HG03520 (cell line): ENCODE results near the gene C1QC.

ENCODE experiments used
- ATAC-seq: cut with Tn5 transposase; IDR thresholded peaks from one replicate; pipeline ENCODE4 v1.9.1; 2021; ENCODE audit warnings: mild to moderate bottlenecking, moderate library complexity; ENCODE audit not compliant: unreplicated experiment

C1QC gene

DNA sequence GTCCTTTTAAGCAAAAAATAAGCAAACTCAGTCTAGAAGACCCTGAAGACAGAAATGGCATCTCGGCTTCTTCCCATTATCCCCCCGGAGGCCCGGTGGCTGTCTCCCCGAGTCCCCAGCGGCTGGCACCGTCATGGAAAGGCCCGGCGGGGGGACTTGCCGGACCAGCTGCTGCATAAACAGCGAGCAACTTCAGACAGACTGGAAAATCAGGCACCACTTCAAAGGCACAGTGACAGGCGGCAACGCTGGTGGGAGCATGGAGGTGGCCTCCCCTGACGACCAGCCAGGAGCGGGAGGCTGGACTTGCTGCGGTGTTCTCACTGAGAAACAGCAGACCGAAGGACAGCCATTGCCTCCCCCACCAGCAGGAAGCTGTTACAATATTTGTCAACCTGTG lies 25.4 kb upstream of the C1QC start:
- no peak for ATAC-seq

DNA sequence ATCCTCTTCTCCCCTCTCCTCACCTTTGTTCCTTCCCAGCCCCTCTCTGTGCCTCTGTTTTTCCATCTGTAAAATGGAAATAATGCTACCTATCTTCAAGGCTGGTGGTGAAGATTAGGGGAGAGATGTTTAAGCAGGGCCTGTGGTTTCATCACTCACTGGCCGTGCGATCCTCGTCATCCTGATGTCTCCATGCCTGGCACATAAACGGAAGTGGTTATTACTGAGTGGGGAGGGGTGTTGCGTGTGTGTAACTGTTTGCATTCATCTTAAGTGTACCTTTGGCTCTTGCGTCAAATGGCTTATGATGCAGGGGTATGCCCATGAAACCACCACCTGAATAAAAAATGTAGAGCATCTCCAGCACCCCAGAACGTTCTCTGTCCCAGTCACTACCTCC lies 24.2 kb upstream of the C1QC start:
- ATAC-seq: no peak

DNA sequence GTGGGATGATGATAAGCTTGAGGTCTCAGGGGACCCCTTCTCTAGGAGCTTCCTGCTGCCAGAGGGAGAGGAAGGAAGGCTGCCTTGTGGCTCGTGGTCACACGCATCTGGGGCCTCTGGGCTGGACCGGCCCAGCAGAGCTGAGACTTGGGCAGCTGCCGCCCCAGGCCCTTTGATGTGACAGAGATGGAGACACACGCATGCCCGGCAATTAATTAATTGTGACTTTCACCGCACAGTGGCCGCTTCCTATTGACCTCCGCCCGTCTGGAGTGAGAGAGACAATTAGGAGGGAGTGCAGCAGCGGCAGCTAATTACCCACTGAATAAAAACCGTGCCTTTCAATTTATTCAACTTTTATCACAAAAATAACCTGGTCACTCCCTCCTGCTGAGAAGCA lies 23.6 kb upstream of the C1QC start:
- no peak for ATAC-seq

DNA sequence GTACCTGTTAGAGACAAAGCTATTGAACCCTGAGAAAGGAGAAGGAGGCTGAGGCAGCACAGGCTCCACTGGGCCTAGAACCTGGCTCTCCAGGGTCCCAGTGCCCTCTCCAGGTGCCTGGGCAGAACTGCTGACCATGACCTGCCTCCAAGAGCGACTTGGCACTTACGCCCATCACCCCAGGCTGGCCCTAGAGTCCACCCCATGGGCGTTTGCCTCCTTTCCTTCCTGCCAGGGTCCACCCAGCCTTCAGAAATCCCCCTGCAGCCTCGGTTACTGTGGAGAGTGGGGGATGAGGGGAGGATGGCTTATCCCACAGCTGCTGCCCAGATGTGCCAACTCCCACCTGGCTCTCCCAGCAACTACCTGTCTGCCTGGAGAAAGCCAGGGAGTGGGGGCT lies 21.7 kb upstream of the C1QC start:
- no peak for ATAC-seq

DNA sequence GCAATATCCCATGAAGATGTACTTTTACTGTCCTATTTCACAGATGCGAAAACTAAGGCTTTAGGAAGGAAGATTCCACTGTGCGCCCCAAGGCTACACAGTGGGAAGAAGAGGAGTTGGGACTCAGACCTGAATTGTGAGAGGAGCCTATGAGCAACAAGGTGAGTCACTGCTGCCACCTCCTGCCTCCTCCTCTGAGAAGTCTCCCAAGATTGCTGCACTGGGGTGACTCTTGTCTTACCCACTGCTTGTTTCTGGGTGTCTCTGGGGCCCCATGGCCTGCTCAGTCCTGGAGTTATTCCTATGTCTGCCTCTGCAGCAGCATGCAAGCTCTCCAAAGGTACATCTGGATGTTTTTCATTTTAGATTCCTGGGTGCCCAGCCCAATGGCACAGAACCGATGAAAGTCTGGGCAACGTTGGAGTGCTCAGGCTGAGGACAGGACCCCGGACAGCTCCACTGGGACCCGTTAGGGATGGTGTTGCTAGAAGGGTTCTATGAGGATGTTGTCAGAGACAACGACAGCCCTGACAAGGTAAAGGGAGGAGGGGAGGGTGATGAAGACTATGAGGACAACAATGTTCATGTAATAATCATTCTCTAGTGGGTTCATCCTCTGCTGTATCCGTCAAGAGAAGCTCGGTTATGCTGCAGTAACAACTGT lies 18.0 kb upstream of the C1QC start:
- no peak for ATAC-seq

DNA sequence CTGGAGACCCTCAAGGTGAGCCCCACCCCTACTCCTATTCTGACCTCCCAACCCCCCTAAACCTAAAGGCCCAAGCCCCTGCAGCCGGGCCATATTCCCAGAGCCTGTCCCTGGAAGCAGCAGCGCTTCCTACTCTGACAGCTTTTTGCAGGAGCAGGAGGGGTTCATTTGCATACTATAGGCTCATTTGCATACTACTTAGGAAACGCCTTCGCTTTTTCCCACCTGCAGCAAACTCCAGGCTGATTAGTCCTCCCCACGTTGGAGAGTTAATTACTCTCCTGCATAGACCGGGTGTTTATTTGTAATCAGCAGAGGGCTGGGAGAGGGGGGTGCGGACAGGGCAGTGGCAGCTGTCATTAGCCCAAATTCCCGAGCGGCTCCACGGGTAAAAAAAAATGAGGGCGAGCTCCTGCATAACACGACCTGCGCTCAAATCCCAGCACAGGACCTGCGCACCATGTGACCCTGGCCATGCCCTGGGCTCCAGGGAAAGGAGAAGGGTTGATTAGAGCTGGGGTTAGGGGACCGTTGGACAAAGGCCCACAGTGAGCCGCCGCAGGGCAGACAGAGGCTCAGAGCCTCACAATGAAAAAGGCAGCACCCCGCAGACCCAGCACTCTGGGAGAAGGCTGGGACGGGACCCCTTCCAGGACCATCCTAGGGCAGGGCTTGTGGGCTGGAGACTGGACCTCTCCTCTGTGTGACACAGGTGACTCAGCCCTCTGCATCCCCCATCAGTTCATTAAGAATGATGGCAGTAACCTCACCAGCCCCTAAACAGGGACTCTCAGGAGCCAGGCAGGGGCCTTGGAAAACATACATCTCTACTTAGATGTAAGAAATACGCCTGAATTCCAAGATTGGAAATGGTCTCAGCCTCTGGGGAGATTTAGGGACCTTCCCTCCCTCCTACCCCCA lies 16.9 kb upstream of the C1QC start:
- no peak for ATAC-seq

DNA sequence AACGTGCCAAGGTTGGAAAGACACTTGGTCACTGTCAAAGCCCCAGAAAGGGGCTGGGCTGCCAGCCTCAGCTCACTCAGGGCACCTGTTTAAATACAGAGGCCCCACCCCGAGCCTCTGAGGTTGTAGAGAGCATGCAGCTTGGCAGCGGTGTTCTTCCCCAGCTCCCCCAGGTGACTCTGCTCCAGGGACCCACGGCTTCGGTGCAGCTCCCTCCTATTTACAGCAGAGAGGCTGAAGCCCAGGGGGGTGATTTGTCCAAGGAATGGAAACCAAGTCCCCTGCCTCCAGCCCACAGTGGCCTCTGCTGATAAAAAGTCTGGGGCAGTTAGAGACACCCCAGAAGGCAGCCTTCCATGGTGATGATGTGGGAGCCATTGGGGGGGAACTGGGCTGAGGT lies 16.1 kb upstream of the C1QC start:
- ATAC-seq: no peak

DNA sequence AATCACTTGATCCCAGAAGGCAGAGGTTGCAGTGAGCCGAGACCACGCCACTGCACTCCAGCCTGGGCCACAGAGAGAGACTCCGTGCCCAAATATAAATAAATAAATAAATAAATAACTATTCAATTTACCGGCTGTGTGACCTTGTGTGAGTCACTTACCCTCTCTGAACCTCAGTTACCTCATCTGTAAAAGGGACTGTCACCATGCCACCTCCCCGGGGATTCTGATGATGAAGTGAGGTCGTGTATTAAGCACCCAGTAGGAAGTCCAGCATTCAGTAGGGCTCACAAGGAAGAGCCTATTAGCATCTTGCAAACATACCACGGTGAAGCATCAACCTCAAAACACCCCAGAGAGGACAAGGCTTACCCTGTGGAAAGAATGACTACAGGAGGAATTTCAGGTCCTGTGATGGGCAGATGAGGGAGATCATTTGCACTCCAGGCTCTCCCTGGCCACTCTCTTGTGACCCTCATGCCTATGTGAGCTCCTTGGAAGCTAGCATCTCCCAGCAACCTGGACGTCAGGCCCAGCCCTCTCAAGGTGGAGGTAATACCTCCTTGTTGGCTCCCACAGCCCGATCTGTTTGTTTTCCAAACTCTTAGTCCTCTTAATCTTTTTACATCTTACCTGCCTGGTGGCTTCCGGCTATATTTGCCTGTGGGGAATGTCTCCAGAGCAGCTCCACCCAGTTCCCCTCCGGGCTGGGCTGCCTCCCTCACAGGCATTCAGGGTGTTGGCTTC lies 14.6 kb upstream of the C1QC start:
- no peak for ATAC-seq

DNA sequence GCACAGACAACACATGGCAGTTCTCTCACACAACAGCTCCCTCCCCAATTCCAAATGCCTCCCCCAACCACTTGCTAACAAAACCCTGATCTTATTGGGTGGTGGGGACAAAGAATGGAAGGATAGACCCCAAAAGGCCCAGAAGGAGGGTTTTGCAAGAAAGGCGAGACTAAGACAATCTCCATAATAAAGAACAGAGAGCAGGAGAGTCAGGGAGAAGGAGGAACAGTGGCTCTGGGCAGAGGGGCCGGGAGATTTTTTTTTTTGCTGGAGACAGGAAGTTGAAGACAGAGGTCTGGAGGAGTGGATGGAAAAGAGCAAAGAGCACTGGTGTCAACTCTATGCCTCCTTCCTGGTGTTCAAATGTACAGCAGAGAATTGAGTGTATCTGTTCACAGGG lies 13.5 kb upstream of the C1QC start:
- no peak for ATAC-seq

DNA sequence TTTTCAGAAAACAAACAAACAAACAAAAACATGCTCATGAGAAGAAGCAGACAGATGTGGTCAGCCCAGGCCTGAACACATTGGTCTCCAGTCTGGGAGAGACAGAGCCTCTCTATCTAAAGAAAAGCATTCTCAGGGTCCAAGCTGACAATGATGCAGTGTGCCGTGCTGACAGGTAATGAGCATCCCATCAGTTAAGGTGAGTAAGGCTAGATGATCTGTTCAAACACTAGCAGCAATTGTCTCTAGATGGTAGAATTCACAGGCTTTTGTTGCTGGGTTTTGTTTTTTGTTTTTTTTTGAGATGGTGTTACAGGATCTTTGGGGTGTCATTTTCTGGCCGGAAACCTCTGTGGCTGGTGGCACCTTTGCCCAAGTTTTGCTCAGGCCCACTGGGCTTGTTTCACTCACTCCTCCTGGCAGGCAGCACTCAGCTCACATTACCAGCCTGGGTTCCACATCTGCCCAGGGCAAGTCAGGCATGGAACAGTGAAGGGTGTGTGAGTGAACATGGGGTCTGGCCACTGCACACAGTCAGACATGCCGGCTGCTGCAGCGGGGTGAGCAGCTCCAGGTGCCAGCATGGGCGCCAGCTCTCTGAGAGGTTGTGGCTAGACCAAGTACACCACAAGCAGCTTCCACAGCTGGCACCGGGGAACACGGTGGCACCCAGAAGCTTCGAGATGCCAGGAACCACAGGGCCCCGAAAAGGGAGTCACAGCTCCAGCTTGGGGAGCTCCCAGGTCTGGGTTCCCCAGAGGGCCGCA lies 9.6 kb upstream of the C1QC start:
- ATAC-seq: no peak

DNA sequence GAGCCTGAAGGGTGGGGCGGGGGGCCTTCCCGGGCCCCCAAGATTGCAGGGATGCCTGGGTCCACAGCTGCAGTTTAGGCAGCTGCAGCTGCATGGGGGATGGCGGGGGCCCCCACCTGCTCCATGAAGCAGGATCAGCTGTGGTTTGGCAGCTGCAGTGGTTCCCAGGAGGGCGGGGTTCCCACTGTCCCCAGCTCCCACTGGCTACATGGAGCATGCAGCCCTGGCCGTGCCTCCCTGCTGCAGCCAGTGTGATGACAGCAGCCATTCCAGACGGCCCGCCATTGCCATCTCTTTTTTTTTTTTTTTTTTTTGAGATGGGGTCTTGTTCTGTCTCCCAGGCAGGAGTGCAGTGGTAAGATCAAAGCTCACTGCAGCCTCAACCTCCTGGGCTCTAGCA lies 8.0 kb upstream of the C1QC start:
- no peak for ATAC-seq

DNA sequence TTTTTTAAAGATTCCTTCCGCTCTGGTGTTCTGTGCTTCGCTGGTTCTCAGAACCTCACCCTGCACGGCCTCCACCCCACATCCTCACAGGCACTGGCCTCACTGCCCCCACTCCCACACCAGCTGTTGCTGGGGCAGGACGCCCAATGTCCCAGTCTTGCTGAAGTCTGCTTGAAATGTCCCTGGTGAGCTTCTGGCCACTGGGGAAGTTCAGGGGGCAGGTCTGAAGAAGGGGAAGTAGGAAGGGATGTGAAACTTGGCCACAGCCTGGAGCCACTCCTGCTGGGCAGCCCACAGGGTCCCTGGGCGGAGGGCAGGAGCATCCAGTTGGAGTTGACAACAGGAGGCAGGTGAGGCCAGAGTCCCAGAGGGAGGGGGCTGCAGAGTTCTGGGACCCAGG lies 7.1 kb upstream of the C1QC start, which contains the start of gene C1QA:
Gene C1QA, plus strand, starts transcription at position 276 of the 400 bp plus-strand sequence. CDS start 989 bp downstream, outside the sequence.
- no peak for ATAC-seq

DNA sequence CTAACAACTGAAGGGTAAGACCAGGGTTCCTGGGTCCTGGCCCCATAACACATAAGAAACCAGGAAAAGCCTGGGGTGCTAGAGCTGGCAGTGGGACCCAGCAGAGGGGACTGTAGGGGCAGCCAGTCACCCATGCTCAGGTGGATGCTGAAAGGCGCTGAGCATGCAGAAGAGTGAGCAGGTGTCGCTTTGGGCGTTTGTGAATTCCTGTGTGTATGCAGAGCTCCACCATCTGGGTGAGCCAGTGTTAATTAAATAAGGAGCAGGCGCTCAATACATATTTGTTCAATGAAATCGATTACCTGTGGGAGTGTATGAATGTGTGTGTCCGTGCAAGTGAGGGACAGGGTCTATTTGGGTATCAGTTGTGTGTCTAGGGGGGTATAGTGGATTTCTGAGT lies 6.5 kb upstream of the C1QC start:
- ATAC-seq: no peak

DNA sequence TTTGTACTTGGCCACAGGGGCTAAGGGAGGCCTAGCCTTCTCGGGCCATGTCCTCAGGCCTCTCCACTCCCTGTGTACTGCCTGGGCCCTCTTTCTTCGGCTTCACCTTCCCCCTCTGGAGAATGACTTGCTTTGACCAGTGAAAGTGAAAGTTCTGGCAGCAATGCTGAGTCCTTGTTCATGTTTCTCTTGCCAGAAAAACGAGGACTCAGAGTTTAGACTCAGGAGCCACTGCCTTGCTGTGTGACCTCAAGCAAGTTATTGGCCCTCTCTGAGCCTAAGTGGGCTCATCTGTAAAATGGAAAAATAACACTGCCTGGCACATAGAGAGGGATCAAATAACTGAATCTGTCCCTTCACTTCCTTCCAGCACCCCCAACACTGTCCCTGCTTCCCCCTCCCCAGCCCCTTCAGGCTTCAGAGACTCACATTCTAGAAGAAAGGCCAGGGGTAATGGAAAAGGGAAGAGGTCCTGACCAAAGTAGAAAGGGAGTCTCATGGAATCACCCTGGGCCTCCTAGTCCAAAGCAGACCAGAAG lies 5.5 kb upstream of the C1QC start:
- ATAC-seq: no peak

DNA sequence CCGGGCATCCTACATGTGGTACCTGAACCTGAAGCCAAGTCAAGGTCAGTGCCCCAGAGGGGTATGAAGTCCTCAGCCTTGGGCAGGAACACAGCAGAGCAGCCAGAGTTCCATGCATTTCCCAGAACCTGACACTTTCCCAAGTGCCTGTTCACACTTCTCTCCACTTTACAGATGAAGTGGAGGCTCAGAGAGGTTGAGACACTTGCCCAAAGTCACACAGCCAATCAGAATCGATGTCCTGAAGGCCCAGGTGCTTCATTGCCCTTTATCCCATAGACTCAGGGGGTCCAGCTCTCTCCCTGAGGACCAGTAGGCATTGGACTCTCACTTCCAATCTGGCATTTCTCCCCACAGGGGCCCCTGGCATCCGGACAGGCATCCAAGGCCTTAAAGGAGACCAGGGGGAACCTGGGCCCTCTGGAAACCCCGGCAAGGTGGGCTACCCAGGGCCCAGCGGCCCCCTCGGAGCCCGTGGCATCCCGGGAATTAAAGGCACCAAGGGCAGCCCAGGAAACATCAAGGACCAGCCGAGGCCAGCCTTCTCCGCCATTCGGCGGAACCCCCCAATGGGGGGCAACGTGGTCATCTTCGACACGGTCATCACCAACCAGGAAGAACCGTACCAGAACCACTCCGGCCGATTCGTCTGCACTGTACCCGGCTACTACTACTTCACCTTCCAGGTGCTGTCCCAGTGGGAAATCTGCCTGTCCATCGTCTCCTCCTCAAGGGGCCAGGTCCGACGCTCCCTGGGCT lies 4.8 kb upstream of the C1QC start:
- no peak for ATAC-seq

DNA sequence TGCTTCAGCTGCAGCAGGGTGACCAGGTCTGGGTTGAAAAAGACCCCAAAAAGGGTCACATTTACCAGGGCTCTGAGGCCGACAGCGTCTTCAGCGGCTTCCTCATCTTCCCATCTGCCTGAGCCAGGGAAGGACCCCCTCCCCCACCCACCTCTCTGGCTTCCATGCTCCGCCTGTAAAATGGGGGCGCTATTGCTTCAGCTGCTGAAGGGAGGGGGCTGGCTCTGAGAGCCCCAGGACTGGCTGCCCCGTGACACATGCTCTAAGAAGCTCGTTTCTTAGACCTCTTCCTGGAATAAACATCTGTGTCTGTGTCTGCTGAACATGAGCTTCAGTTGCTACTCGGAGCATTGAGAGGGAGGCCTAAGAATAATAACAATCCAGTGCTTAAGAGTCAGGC lies 4.1 kb upstream of the C1QC start:
- no peak for ATAC-seq

DNA sequence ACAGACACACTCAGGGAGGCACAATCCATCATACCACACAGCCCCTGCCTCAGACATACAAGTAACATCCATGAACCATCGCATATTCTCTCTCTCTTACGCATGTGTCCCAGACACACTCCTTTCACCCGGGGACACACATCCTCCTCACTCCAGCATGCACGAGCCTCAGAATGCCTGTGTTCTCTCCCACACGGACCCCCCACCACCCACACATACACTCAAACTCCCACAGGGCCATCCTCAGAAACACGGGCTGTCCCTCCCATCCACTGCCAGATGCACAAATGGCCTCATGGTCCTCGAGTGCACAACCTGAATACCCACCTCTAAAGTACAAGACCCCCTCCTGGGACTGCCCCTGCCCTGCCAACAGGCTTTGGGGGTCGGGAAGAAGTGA lies 2.2 kb upstream of the C1QC start:
- ATAC-seq: no peak

DNA sequence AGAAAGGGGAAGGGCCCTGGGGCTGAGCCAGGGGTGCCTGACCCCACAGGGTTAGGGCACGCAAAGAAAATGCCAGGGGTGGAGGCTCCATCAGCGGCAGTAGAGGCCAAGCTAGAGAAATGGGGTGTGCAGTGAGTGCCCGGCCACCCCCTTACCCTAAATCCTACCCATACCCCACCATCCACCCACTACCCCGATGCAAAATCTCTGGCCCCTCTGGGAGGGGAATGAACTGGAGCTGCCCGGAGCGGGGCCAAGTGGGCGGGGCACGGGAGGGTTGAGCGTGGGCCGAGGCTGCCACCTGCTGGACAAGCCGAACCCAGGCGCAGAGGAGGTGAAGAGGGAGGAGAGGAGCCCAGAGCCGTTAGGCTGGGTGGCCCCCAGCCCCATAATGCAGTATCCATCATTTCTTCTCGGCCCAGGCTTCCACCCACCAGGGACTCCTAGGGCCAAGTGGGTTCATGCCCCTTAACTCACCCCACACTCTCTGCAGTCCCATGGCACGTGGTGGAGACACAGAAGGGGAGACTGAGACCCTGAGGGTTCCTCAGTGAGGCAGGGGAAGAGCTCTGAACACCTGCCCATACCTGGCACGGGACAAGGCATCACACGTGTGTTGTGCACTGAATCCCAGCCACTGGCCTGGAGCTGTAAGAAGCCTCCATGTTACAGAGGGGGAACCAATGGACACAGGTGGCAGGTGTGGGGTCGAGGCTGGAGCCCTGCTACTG lies 1.4 kb upstream of the C1QC start:
- ATAC-seq: no peak

DNA sequence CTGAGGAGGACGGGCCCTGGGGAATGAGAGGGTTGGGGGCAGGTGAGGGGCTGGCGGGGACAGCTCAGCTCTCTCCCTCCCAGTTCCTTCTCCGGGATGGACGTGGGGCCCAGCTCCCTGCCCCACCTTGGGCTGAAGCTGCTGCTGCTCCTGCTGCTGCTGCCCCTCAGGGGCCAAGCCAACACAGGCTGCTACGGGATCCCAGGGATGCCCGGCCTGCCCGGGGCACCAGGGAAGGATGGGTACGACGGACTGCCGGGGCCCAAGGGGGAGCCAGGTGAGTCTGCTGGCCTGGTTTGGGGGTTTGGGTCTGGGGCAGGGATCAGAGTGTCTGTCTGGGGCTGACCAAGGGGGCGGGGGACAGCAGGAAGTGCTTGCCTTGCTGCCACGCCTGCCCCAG lies 495 bp downstream of the C1QC start:
- no peak for ATAC-seq
